Left lung (tissue), 14 donors: Measurements from ENCODE around the gene TAPT1. TPM values are rescaled to one million over a fixed set of nuclear protein-coding genes. Genes with fewer than 3 reads are reported as not detected.
"Not testable (repeated sequence)": the region's sequence is repeated elsewhere in the genome, so short reads cannot be mapped to it uniquely, and the experiment has no call there.

Experiments used
- ATAC-seq: fragments of 200-7000 bp; cut with Tn5 transposase; one replicate; pipeline ENCODE4 v1.9.1; 2020; ENCODE audit warnings: moderate library complexity
- DNase-seq, 4 donors: peaks; one replicate each; pipeline ENCODE4 v3.0.0-alpha.2; 2013 to 2020
- H3K27ac ChIP-seq, 2 donors: fragments of 200-600 bp; sonication (generic) in 1 of 2; one replicate each; pipeline versions ENCODE4 v1.5.0 to v1.8.0; 2020 to 2021
- H3K27me3 ChIP-seq, 2 donors: fragments of 200-600 bp; sonication (generic) in 1 of 2; one replicate each; pipeline versions ENCODE4 v1.5.0 to v1.8.0; 2020 to 2021
- H3K36me3 ChIP-seq, 2 donors: fragments of 200-600 bp; sonication (generic) in 1 of 2; one replicate each; pipeline versions ENCODE4 v1.5.0 to v1.8.0; 2020 to 2021
- H3K4me1 ChIP-seq, 2 donors: fragments of 200-600 bp; one replicate each; pipeline ENCODE4 v1.8.0; 2021
- H3K4me3 ChIP-seq, 2 donors: fragments of 200-600 bp; sonication (generic) in 1 of 2; one replicate each; pipeline versions ENCODE4 v1.5.0 to v1.8.0; 2020 to 2021; ENCODE audit warnings: mild to moderate bottlenecking in 1 of 2
- H3K9me3 ChIP-seq, 2 donors: fragments of 200-600 bp; sonication (generic) in 1 of 2; one replicate each; pipeline versions ENCODE4 v1.5.0 to v1.8.0; 2020 to 2021
- intact Hi-C, 2 donors: fragments of 100-400 bp; cut with DNase I; formaldehyde crosslinking; loops; one replicate each; pipeline versions ENCODE4 v1.11.2 to v1.14.2; 2022
- long read RNA-seq, 12 donors: library from polyadenylated mRNA in 2 of 12; unstranded in 2 of 12; transcript quantifications; one replicate each; pipeline ENCODE4 v2.0.0 and lab custom pipeline, GENCODE V29; 2019 to 2026
- polyA plus RNA-seq, 6 donors: library from polyadenylated mRNA; unstranded; fragments of 120-200 nt; gene quantifications; one replicate each; pipeline ENCODE4 v1.2.1, GENCODE V29; 2013; ENCODE audit not compliant: insufficient read length in 6 of 6
- total RNA-seq, 2 donors: library from RNA; stranded (reverse); fragmentation: NEBNext Ultra II Directional; extraction: Animal tissue kit (Norgen Biotek cat#: 25700); gene quantifications; one replicate each; pipeline ENCODE4 v1.2.1, GENCODE V29; 2021
- TF ChIP-seq, protein P1 (sequence below), 2 donors: fragments of 200-600 bp; sonication (generic) in 1 of 2; IDR thresholded peaks; one replicate each; pipeline versions ENCODE4 v1.5.0 to v1.8.0; 2021; ENCODE audit warnings: antibody characterized with exemption in 2 of 2
- donor health status: DM: no; HTN: yes; CAD: no.
- donor health status: DM: no; HTN: no; CAD: no.

Gene TAPT1
- 10 to 100 TPM; 42.9 to 60.4 TPM for total RNA-seq
- polyA plus RNA-seq: 10 to 100 TPM; 46.4 to 65.8 (median 52.2) TPM
- long read RNA-seq, donor 1, full-length matches to known transcripts: 5 of 5 reads
- long read RNA-seq, donor 1, partial matches to known transcripts: 0 of 5 reads
- long read RNA-seq, donor 1, other reads (novel, unspliced or antisense): 0 of 5 reads
- long read RNA-seq, donor 2, full-length matches to known transcripts: 9 of 9 reads
- long read RNA-seq, donor 2, partial matches to known transcripts: 0 of 9 reads
- long read RNA-seq, donor 2, other reads (novel, unspliced or antisense): 0 of 9 reads
- long read RNA-seq, donor 3, full-length matches to known transcripts: 5 of 5 reads
- long read RNA-seq, donor 3, partial matches to known transcripts: 0 of 5 reads
- long read RNA-seq, donor 3, other reads (novel, unspliced or antisense): 0 of 5 reads
- long read RNA-seq, donor 4, partial matches to known transcripts: 0 of 2 reads
- long read RNA-seq, donor 4, other reads (novel, unspliced or antisense): 2 of 2 reads
- long read RNA-seq, donor 5, full-length matches to known transcripts: 3 of 3 reads
- long read RNA-seq, donor 5, partial matches to known transcripts: 0 of 3 reads
- long read RNA-seq, donor 5, other reads (novel, unspliced or antisense): 0 of 3 reads
- long read RNA-seq, donor 6, partial matches to known transcripts: 0 of 2 reads
- long read RNA-seq, donor 6, other reads (novel, unspliced or antisense): 0 of 2 reads
- long read RNA-seq, donor 7, full-length matches to known transcripts: 4 of 4 reads
- long read RNA-seq, donor 7, partial matches to known transcripts: 0 of 4 reads
- long read RNA-seq, donor 7, other reads (novel, unspliced or antisense): 0 of 4 reads
- long read RNA-seq, donor 8, full-length matches to known transcripts: 4 of 12 reads
- long read RNA-seq, donor 8, partial matches to known transcripts: 8 of 12 reads
- long read RNA-seq, donor 8, other reads (novel, unspliced or antisense): 0 of 12 reads
- long read RNA-seq, donor 9: 0 reads
- long read RNA-seq, donor 10: 0 reads
- long read RNA-seq, donor 11, full-length matches to known transcripts: 3 of 3 reads
- long read RNA-seq, donor 11, partial matches to known transcripts: 0 of 3 reads
- long read RNA-seq, donor 11, other reads (novel, unspliced or antisense): 0 of 3 reads
- long read RNA-seq, donor 12, full-length matches to known transcripts: 3 of 3 reads
- long read RNA-seq, donor 12, partial matches to known transcripts: 0 of 3 reads
- long read RNA-seq, donor 12, other reads (novel, unspliced or antisense): 0 of 3 reads

DNA sequence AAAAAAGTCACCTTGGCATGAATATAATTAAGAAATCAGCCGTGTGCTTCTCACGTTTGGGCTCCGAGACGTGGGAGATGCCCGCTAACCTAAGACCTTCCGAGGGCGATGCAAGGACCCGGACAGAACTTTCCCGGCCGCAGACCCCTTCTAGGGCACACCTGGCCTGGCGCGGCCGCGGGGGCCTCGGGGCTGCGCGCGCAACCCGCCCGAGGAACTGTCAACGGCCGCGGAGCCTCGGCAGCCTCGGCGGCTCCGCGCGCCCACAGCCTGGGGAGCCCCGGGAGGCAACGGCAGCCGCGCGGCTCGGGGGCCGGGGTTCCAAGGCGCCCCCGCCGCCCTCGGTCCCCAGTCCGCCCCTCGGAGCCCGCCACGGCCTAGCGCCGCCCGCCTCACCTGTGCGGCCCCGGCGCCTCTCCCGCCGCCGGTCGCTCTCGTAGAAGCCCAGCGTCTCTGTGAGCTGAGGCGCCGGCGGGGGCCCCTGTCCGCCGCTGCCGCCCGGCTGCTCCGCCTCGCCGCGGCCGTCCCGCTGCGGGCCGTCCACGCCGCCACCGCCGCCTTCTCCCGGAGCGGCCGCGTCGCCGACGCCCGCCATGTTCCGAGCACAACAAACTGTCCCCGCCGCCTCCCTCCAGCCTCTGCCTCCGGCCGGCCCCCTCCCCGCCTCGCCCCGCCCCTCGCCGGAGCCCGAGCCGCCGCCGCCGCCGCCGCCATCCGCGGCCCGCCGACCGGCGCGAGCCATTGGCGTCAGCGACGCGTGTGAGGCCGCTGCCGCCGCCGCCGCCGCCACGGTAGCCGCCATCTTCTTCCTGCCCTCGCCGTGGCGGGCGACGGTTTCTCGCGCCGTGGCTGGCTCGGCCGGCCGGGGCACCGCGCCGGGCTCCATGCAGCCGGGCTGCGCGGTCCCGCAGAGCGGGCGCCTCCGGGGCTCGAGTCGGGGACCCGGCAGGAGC lies at the start of gene TAPT1:
TSS of gene TAPT1 (minus strand) at position 609 of the 953 bp plus-strand sequence. CDS start at position 595, 14 bp downstream.
- intact Hi-C loops: no loop called here
- Histone ChIP-seq H3K36me3 (no peaks in the 10 kb centered on the region), H3K27me3 (no peaks in the 10 kb centered on the region), H3K4me1 (peaks cover 19 to 55% of the 10 kb centered on the region in 2 donors), H3K4me3 (peak within 1 kb of the TSS; percentile 64 to 82), H3K27ac (peak within 1 kb of the TSS; percentile 94 to 95), H3K9me3 (no peaks in the 10 kb centered on the region)
- TF ChIP-seq, protein P1, sequence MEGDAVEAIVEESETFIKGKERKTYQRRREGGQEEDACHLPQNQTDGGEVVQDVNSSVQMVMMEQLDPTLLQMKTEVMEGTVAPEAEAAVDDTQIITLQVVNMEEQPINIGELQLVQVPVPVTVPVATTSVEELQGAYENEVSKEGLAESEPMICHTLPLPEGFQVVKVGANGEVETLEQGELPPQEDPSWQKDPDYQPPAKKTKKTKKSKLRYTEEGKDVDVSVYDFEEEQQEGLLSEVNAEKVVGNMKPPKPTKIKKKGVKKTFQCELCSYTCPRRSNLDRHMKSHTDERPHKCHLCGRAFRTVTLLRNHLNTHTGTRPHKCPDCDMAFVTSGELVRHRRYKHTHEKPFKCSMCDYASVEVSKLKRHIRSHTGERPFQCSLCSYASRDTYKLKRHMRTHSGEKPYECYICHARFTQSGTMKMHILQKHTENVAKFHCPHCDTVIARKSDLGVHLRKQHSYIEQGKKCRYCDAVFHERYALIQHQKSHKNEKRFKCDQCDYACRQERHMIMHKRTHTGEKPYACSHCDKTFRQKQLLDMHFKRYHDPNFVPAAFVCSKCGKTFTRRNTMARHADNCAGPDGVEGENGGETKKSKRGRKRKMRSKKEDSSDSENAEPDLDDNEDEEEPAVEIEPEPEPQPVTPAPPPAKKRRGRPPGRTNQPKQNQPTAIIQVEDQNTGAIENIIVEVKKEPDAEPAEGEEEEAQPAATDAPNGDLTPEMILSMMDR (IDR thresholded peaks at IDR 0.05): no peak
- DNase-seq: peak; percentile 53 to 97 (median 80)
- ATAC-seq: peak; percentile 72

DNA sequence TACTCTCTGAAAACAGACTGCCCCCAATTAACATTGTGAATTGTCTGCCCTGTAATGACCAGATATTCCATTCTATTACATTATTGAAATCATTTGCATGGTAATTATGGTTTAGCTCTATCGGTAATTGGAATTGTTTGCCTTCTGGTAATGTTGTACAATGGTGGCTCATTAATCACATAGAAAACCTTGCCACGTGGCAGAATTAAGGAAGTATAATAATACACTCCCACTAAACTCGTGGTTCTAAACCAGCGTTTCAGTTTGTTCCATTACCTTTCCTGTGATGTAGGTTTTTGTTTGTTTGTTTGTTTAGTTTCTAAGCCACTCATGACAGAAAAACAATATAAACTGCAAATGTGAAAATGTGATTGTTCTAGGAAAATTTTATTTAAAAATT lies 45.1 kb upstream of the TAPT1 start:
- DNase-seq (no peak), ATAC-seq (no peak)
- Histone ChIP-seq H3K4me3 (no peak overlapping the region), H3K27ac (no peak overlapping the region), H3K9me3 (no peaks in the 10 kb centered on the region), H3K36me3 (no peaks in the 10 kb centered on the region), H3K27me3 (no peaks in the 10 kb centered on the region), H3K4me1 (peaks cover 0 to 14% of the 10 kb centered on the region in 2 donors)
- TF ChIP-seq, protein P1 (IDR thresholded peaks at IDR 0.05): no peak
- intact Hi-C loops: no loop called here

- peaks cover 0 to 14% of the 10 kb centered on the region in 2 donors for H3K4me1 ChIP-seq
These were observed 44.4 kb upstream of the TAPT1 start for GRCh38 chr4:16270454-16271328.

GRCh38 chr4:16269742-16270453 lies 43.6 kb upstream of the TAPT1 start:
- H3K36me3 ChIP-seq, H3K27me3 ChIP-seq, DNase-seq, H3K4me3 ChIP-seq, H3K9me3 ChIP-seq: not testable (repeated sequence)
- H3K27ac ChIP-seq: peak overlapping the region in 1 of 2 donors; percentile 73
- intact Hi-C loops: loop anchor here in 1 of 2 donors (5.0 to 10.0 kb wide), 2 partner anchors 65 to 243 kb away; no protein-coding TSS in a partner anchor
- ATAC-seq: peak; percentile 51
- peaks cover 0 to 14% of the 10 kb centered on the region in 2 donors for H3K4me1 ChIP-seq

More at GRCh38 chr4:16270454-16271328, 44.4 kb upstream of the TAPT1 start:
- intact Hi-C loops: no loop called here
- peak; percentile 73 for ATAC-seq
- no peak for DNase-seq
- Histone ChIP-seq H3K4me3 (no peak overlapping the region), H3K27ac (peak overlapping the region in 1 of 2 donors; percentile 73), H3K9me3 (no peaks in the 10 kb centered on the region), H3K27me3 (no peaks in the 10 kb centered on the region), H3K36me3 (no peaks in the 10 kb centered on the region)
- TF ChIP-seq, protein P1 (IDR thresholded peaks at IDR 0.05): peak in 1 of 2 donors; percentile 15
